Epidermal melanocyte (primary cell): ENCODE data around the gene CD22.

Source experiments
- DNase-seq: peaks from one replicate; pipeline ENCODE4 v3.0.0; 2011; ENCODE audit warnings: low spot score; ENCODE audit not compliant: insufficient read length

Gene CD22

GRCh38 chr19:35313587-35313986, 15.4 kb upstream of the CD22 start:
- DNase-seq: no peak

GRCh38 chr19:35314031-35314430, 15.0 kb upstream of the CD22 start:
- DNase-seq: no peak

DNA sequence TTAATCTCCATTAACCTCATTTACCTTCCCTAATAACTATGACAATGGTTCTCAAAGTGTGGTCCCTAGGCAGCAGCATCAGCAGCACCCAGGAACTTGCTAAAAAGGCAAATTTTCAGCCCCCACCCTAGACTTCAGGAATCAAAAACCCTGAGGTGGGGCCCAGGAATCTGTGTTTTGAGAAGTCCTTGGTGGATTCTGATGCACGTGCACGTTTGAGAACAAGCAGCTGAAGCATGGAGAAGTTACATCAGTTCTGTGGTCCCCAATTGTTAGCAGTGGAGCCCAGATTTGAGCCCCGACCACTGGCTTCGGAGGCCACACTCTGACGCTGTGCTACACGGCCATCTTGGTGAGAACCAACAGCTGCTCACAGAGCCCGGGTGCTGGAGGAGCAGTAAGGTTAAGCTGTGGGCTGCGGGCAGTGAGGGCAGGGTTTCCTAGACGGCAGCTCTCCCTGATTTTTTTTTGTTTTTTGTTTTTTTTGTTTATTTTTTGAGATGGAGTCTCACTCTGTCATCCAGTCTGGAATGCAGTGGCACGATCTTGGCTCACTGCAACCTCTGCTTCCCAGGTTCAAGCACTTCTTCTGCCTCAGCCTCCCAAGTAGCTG, 14.0 kb upstream of the CD22 start:
- DNase-seq: no peak

- no peak for DNase-seq
Observed at GRCh38 chr19:35315883-35316282, 13.1 kb upstream of the CD22 start.

DNA sequence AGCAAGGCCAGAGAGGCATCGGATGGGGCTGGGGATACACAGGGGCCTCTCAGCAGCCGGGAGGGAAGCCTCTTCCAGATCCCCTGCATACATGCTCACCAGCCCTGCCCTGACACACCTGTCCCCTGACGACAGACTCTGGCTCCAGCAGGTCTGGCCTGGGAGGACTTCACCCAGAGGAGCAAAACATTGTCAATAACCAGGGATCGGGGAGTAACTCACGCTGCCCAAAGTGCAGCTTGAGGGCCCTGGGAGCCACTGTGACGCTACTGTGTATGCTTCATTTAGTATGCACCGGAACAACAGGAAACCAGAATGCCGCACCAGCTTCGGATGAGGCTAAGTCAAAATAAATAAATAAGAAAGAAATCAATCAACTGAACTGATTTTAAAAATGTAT, 12.4 kb upstream of the CD22 start:
- no peak for DNase-seq

GRCh38 chr19:35317464-35318043, 11.4 kb upstream of the CD22 start:
- DNase-seq: no peak

DNA sequence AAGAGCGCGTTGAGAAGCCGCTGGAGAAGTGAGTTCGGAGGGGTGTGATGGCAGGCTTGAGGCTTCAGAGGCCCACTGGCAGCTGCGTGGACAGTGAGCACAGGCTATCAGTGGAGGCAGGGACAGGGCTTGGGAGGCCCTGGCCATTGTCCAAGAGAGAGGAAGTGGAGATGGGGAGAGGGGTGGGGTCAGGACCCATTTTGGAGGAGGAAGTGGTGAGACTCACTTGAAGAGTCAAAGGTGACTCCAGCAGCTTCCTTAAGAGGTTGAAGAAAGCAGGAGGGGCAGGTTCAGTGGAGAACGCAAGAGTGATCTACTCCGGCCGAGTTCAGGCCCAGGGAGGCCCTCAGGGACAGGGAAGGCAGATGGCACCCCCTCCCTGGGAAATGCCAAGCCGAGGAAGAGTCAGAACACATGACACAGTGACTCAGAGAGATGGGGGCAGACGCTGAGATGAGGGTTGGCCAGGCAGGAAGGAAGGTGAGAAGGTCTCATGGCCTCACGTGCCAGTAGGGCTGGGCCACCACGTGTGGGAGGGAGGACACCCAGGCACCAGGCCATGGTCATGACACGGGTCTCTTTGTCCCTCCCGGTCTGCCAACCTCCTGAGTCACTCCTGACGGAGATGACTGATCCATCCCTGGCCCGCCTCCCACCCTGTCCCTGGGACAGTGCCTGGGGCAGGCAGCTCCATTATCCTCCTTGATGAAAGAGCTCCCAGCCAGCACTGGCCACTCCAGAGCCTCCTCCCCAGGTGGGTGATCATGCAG, 10.1 kb upstream of the CD22 start:
- DNase-seq: no peak

DNA sequence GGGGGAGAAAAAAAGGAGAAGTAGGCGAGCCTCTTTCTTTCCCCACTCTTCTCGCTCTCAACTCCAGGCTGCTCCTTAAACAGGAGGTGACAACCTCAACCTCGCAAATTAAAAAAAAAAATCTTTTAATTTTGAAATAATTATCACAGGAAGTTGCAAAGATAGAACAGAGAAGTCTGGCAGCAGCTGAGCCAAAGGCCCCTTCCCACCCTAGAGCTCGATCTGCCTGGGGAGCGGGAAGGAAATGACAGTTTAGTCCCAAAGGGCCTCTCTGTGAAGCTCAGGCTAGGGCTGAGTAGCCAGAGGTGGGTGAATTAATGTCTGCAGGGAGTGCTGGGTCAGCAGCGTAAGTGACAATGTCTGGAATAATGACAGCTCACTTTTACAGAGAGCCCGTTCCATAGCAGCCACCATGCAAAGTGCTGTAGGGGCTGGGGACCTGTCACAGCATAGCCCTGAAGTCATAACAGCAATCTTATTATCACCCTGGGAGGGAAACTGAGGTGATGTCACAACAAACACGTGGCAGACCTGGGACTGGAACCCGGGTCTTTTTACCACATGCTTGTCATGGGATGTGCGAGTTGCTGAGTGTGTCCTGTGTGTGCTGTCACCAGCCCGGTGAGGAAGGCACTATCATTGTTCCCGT, 8.8 kb upstream of the CD22 start:
- no peak for DNase-seq

- no peak for DNase-seq
Observed at GRCh38 chr19:35321291-35321690, 7.7 kb upstream of the CD22 start.

GRCh38 chr19:35322014-35322413, 7.0 kb upstream of the CD22 start:
- no peak for DNase-seq

DNA sequence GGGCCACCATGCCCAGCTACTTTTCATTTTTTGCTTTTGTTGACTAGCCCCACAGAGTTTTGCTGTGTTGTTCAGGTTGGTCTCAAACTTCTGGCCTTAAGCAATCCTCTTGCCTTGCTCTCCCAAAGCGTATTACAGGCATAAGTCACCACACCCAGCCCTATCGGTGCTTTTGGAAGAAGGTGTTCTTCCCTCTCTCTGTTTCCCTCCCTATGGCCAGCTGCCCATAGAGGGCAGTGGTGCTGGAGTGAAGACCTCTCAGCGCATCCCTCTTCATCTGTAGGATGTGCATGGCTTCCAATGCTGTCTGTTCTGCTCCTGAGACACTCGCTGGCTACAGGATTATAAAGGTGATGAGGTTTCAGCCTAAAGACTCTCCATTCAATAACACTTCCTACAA, 1.3 kb upstream of the CD22 start:
- DNase-seq: no peak

DNA sequence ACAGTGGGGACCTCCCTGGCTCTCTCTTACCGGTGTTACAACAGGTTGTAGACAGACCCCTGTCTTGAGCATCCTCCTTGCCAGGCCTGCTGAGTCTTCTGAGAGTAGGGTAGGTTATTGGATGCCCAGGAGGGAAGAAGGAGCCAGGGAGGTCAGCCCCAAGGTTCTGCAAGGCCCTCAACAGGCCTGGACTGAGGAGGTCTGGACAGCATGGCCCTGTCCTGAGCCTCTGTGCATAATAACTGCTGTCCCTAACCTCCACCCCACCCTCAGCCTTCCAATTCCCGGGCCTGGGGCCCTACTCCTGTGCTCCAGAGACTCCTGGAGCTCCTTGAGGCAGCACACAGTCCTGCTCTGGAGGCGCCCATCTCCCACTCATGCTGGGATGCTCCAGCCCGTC, 336 bp downstream of the CD22 start:
- no peak for DNase-seq

GRCh38 chr19:35330475-35330874, 1.5 kb downstream of the CD22 start:
- DNase-seq: no peak

DNA sequence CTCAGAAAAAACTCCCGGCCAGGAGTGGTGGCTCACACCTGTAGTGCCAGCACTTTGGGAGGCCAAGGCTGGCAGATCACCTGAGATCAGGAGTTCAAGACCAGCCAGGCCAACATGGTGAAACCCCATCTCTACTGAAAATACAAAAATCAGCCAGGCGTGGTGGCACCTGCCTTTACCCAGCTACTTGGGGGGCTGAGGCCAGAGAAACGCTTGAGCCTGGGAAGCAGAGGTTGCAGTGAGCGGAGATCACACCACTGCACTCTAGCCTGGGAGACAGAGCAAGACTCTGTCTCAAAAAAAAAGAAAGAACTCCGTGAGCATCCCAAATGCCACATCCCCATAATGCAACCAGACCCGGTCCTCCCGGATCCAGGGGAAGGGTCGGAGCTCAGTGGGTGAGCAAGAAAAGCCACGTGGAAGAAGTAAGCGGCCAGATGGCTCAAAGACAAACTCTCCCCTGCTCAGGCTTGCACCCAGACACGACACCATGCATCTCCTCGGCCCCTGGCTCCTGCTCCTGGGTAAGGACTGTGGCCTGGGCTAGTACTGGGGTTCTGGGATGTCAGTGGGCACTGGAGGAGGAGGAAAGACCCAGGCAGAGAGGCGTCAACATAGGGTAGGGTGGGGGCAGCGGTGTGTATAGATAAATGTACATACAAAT, 2.7 kb downstream of the CD22 start:
- DNase-seq: no peak

DNA sequence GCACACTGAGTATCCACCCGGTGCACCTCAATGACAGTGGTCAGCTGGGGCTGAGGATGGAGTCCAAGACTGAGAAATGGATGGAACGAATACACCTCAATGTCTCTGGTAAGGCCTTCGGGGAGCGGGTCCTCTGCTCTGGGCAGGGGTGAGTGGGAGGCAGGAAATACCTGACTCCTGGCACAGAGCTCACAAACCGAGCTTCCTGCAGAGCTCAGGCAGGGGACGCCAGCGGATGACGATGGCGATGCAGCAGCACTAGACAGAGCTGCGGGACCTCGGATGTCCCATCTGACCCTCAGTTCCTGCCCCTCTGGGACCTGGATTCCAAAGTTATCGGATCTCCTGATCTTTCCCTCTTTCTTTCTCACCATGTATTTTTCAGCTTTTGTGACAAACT, 3.8 kb downstream of the CD22 start:
- no peak for DNase-seq

DNA sequence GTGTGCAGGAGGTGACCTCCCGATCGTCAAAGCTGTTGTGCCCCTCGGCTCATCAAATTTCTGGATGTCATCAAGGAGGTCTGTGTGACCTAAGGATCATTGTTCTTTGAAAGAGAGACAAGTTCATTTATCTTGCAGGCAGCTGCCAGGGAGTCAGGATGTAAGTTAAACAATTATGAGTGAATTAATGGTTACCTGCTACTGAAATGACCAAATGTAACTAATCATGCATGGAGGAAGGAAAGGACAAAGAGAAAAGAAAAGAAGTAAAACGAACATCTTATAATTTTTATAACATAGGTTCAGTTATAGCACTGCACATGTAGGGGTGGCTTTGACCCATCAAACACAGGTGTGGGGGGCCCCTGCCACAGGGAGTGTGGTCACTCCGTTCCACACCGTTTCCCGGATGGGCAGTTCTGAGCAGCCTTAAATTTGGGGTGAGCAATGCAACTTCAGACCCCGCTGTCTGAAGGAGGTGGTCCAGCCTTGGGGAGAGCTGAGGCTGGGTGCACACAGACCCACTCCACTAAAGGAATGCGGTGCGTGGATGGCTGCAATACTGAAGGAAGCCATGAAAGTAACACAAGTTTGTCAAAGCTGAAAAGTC, 5.3 kb downstream of the CD22 start:
- no peak for DNase-seq

DNA sequence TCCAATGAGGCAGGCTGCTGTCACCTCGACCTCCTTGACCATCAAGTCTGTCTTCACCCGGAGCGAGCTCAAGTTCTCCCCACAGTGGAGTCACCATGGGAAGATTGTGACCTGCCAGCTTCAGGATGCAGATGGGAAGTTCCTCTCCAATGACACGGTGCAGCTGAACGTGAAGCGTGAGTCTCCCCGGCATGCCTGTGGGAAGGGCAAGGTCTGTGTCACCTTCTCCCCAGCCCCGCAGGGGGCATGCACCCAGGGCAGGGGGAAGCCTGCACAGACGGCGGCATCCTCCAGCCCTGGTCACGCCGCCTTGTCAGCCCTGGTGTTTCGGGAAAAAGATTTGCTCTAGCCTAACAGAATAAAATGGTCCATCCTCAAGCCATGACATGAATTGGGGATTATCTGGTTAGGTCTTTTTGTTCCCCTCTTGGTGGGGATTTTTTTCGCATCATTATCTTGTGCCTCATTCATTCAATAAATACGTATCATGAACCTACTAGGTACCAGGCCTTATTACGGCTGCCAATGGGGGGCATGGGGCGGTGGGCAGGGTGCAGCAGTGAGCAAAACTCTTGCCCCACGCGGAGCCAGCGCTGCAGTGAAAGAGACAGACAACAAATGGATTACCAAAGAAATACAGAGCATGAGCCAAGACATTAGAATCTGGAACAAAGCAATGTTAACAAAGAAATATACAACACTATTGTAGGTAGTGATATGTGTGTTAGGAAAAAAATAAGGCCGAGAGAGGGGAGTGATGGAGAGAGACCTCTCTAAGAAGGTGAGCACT, 7.4 kb downstream of the CD22 start:
- DNase-seq: no peak

GRCh38 chr19:35337097-35337983, 8.4 kb downstream of the CD22 start:
- DNase-seq: no peak

DNA sequence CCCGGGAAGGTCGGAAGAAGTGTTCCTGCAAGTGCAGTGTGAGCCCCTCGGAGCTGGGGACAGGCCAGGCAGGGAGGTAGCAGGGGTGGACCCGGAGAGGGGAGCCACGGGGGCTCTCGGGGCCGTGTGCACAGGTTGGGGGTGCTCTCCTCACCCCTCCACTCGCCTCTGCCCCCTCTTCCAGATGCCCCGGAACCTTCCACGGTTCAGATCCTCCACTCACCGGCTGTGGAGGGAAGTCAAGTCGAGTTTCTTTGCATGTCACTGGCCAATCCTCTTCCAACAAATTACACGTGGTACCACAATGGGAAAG, 9.0 kb downstream of the CD22 start:
- DNase-seq: no peak

- no peak for DNase-seq
Observed at GRCh38 chr19:35340431-35340830, 11.4 kb downstream of the CD22 start.
